D721Med (cell line): ENCODE results near the gene TRIM58.

ENCODE experiments used
- DNase-seq: peaks from one replicate; pipeline ENCODE4 v3.0.0; 2011; ENCODE audit warnings: low spot score; ENCODE audit not compliant: insufficient read length
- FAIRE-seq: peaks from 2 replicates; lab custom pipeline; 2011; peaks lifted over from hg19 to GRCh38; lab: Jason Lieb, UNC
- CTCF ChIP-seq: IDR thresholded peaks from 2 replicates; pipeline ENCODE4 v1.5.1; 2012; ENCODE audit warnings: mild to moderate bottlenecking, control low read depth; ENCODE audit not compliant: insufficient read depth; ENCODE audit errors: missing control alignments

TRIM58 gene

GRCh38 chr1:247924868-247925267 is 67.9 kb downstream of the TRIM58 start, which contains the start of gene OR2AJ1:
OR2AJ1 (plus strand) TSS chr1:247924889; CDS start chr1:247933769, 8,880 bp downstream.
- TF ChIP-seq CTCF = no peak
- peak; percentile 48 for FAIRE-seq

More at GRCh38 chr1:247924868-247925267, 67.9 kb downstream of the TRIM58 start, which contains the start of gene OR2AJ1:
- DNase-seq = no peak
